HG02571 (cell line): ENCODE results near the gene EFHC1.
"Not testable (repeated sequence)": the region's sequence is repeated elsewhere in the genome, so short reads cannot be mapped to it uniquely, and the experiment has no call there.

Experiments used
- ATAC-seq: cut with Tn5 transposase; IDR thresholded peaks from one replicate; pipeline ENCODE4 v1.9.1; 2021; ENCODE audit warnings: mild to moderate bottlenecking, moderate library complexity; ENCODE audit not compliant: unreplicated experiment

Gene EFHC1

GRCh38 chr6:52435345-52435744 lies 15.2 kb downstream of the EFHC1 start:
- no peak for ATAC-seq

DNA sequence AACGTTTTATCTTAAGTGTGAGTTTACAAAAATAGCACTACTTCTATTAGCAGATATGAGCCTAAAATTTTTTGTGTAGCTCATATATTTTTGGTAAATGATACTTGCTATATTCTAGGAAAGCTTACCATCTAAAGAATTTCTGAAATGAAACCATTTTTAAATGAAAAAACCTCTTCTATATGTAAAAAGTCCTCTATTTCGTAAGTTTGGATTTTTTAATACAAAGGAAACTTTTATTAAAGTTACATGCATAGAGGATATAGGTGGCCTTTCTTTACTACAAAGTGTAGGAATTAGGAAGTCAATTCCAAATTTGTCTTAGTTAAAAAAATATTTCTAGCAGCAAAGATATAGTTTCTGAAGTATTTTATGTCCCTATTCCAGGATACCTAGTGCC lies 18.8 kb downstream of the EFHC1 start:
- ATAC-seq, result no peak

DNA sequence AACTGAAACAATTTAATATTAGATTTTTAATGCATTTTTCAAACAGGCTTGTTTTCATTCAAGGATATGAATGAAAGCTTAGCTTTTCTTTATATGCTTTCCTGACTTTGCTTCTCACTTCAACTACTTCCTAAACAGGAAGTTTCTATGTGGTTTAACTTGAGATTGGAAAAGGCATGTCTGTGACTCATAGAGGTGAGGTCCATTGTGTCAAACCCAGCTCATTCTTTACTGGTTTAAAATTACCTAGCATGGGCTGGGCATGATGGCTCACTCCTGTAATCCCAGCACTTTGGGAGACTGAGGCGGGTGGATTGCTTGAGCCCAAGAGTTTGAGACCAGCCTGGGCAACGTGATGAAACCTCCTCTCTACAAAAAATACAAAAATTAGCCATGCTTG lies 34.4 kb downstream of the EFHC1 start:
- ATAC-seq, result no peak

DNA sequence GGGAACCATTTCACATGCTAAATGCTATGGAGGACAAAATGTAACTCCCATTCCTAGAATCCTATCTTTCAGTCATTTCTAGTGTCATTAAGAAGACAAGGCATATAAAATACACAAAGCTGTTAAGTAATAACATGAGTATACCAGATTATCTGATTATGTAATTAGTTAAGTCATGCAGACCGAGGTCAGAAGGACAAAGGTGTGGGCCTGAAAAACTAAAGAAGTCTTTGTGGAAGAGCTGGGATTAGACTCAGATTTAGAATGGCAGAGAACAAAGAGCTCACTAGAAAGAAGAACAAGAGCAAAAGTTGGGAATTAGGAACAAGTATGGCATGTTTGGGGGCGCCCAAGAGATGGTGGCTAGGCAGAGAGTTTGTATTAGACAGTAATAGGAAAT lies 37.0 kb downstream of the EFHC1 start:
- no peak for ATAC-seq

- ATAC-seq, result not testable (repeated sequence)
Observed at GRCh38 chr6:52461194-52461593, 41.1 kb downstream of the EFHC1 start.

DNA sequence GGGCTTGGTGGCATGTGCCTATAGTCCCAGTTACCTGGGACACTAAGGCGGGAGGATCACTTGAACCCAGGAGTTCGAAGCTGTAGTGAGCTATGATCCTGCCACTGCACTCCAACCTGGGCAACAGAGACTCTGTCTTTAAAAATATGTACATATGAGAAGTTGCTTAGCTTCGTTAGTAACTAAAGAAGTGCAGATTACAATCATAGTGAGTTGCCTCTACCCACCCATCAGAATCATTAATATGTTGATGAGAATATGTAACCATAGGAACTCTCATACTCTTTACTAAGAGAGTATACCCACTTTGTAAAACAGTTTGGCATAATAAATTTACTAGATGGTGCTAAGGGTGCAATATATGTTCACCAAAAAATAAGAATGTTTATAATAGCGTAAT lies 54.0 kb downstream of the EFHC1 start:
- no peak for ATAC-seq

DNA sequence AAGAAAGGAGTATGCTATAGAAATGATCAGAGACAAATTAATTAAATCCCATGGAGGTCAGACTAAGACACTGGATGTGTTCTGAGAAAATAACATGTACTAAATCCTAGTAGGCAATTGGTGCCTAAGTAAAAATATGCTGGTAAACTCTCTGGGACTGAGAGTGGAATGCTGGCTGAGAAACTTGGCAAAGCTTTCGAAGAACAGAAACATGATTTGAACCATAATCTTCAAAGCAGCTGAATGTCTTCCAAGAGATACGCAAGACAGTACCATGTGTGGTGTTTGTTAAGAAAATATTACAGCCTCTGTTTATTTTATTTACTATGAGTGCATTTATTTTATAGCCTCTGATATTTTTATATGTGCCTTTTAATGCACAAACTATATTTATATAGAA lies 55.2 kb downstream of the EFHC1 start:
- ATAC-seq, result no peak

GRCh38 chr6:52482903-52483670 lies 62.9 kb downstream of the EFHC1 start:
- ATAC-seq, result no peak

- ATAC-seq, result no peak
Observed at GRCh38 chr6:52483671-52484003, 63.5 kb downstream of the EFHC1 start.

GRCh38 chr6:52489881-52490280 lies 69.7 kb downstream of the EFHC1 start:
- ATAC-seq, result no peak

DNA sequence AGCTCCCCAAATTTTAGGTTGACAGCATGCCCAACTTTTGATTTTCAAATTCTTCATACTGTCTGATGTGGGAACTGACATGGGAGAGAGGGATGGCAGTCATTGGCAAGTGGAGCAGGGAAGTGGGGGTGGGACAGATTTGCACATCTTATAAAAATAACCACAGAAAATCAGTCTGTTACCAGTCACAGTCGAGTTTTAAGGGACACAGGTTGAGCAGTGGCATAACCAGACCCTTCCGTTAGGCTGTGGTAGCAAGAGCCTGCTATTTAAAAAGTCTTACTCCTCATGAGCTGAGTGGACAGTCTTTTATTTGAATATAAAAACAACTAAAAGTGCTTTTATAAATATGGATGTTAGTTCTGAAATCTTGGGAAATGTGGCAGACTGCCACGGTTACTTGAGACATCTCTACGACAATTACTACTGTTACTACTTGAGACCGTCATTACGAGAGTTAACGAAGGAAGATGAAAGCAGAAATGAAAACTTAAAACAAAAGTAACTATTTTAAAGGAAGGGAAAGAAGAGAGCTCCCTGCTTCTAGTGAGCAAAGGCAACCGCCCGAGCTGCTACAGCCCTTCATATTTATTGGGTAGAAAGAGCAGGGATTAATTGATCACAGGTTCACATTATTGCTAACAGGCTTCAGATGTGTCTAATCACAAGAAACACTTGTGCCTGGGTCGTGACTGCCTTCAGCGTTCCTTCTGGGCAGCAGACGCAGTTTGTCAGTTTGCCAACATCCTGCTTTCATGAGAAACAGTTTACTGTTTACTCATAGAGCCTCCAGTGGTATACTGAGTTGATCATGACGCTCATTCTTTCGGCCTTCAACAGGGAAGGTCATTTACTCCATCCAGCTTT lies 71.3 kb downstream of the EFHC1 start:
- peak; percentile 65 for ATAC-seq

DNA sequence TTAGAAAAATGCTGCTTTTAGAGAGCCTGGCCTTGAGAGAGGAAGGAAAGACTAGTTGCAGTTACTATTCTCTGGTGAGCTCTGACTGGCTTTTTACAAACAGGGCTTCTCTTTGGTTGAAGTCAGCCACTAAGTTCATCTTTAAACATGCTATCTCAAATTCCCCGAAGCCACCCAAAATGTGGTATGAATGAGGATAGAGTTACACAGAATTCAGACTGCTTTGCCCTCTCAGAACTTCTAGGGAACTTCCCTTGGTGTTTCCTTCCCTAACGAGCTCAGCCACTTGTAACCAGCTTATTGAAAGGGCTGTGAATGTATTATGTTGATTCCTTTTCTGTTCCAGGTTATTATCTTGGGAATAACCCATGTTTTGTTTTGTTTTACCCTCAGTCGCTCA lies 73.5 kb downstream of the EFHC1 start:
- no peak for ATAC-seq

DNA sequence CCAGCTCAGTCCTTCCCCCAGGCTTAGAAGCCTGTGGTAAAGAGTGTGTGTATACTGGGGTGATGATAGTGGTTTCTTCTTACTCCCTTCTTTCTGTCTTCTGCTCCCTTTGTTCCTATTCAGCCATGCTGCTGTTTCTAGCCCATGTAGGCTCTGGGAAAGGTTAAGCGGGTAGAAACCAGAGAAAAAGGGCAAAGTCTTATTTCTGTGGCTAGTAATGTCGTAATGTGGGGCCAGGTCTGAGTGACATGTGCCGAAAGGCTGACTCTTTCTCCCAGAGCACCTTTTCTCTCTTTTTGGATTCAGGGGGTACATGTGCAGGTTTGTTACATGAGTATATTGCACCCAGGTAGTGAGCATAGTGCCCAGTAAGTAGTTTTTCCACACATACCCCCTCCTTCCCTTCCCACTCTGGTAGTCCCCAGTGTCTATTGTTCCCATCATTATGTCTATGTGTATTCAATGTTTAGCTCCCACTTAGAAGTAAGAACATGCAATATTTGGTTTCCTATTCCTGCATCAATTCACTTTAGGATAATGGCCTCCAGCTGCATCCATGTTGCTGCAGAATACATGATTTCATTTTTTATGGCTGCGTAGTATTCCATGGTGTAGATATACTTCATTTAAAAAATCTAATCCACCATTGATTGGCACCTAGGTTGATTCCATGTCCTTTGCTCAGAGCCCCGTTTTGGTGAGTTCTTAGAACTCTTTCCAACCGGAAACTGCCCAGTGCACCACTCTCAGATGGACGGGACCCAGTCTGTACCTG lies 74.3 kb downstream of the EFHC1 start:
- ATAC-seq, result no peak

DNA sequence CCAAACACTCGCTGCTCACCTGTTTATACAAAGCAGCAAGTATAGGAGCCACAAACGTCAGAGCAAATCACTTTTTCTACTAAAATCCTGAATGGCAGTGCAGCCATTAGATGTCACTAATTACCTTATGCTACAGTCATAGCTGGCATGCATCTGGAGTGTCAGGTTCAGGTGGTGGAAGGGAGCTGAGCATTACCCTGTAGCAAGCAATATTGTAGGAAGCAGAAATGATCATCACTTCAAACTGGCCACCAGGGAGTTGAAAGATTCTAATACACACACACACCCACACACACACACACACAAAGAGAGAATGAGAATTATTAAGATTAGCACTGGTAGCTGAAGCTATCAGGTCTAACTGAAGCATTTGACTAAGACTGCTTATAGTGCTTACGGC lies 75.8 kb downstream of the EFHC1 start:
- no peak for ATAC-seq

- no peak for ATAC-seq
Observed at GRCh38 chr6:52496631-52497030, 76.5 kb downstream of the EFHC1 start.

DNA sequence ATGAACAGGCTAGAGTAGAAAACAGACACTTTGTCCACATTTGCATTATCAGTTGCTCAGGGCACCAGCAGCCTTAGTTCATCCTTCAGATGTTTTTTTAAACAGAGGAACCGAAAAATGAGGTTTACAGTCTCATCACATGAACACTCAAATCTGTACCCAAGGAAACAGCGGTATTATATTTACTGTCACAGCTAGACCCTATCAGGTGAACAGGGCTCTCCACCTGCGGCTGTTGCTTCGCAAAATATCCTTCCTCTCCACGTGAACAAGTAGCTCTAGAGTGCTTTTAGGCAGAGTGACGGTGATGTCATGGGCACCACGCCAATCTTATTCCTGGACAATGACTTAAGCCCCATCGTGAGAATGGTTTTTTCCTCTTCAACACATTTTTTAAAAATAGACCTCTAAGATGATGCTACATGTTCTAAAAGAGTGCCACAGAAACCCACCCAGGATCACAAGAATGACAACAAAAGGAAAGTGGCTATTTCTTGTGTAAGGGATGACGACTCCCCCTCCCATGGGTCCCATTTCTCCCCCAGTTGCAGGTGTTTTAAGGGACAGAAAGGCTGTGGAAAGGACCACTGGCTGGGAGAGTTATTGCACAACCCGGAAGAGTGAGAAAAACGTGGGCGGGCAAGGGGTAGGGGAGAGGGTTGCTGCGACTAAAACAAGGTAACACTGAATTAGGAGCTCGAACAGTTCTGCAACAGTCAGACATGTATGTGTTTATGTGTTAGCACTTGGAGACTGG lies 77.7 kb downstream of the EFHC1 start:
- peak; percentile 74 for ATAC-seq

GRCh38 chr6:52498538-52499017 lies 78.4 kb downstream of the EFHC1 start:
- peak; percentile 60 for ATAC-seq

DNA sequence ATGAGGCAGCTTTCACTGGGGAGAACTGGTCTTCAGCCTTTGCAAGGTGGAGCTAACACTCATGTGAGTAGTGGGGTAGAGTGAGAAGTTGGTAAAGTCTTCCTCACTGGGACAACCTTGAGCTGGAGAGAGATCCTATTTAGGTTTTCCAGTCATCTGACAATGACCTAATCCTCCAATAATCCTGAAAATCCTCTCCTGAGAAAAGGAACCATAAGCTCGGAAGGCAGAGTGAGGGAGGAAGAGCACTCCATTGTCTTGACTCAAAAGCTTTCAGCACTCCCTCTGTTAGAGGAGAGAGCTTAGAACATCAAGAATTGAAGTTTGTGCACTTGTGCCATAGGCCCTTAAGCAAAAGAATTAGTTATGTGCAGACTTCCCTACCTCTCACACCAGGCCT lies 78.9 kb downstream of the EFHC1 start:
- ATAC-seq, result no peak

DNA sequence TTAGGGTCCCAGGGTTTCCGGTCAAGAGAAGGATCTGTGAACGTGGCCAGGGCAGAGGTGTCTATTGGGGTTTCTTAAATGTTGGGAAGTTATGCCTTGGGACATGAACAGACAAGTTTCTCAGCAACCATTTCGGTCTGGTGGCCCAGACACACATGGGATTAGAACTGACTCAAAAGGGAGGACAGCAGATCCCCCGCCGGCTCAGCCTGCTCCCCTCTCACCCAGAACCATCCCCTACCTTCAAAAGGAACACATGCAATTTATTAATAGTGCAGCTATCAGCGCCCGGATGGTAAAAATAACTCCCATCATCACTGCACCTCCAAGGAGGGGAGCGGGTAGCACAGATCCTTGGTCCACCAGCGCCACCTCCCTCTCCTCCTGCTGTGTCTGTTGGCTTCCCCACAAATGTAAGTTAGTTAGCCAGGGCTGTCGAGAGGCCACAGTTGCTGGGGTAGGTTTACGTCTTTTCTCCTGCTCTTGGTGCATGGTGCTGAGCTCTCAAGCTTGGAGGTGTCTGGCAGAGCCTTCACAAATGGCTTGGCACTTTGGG lies 79.6 kb downstream of the EFHC1 start:
- no peak for ATAC-seq
